ENCODE data around the gene CTU2. TPM values are rescaled to one million over a fixed set of nuclear protein-coding genes. Genes with fewer than 3 reads are reported as not detected.

The CTU2 gene
- polyA plus RNA-seq, 1 donor (not counting 4 experiments of a cell fraction or from before 2014, with no cell fraction given): 6.3 TPM

GRCh38 chr16:88743693-88744576 is 37.6 kb downstream of the CTU2 start:
- H3K27ac ChIP-seq (ENCODE audit: control insufficient read depth, insufficient read depth, low read length): no peak overlapping the region
- H3K4me1 ChIP-seq (ENCODE audit: control insufficient read depth, extremely low read depth, insufficient read depth, low read length): peaks cover 14% of the 10 kb centered on the region
- peaks cover 30% of the 10 kb centered on the region for H3K79me2 ChIP-seq (ENCODE audit: control insufficient read depth, insufficient read depth, low read length)
- no peaks in the 10 kb centered on the region for H3K27me3 ChIP-seq (ENCODE audit: control insufficient read depth, extremely low read depth, insufficient read depth, low read length)
- no peak overlapping the region for H3K9ac ChIP-seq (ENCODE audit: control insufficient read depth, extremely low read depth, insufficient read depth, low read length)
- dilution Hi-C loops (cut with MboI; ENCODE audit: extremely low pct_ligation_motif_present, low sequenced_read_pairs): no loop called here
- peaks cover 1% of the 10 kb centered on the region for H3K9me1 ChIP-seq (ENCODE audit: control insufficient read depth, extremely low read depth, insufficient read depth, low read length)
- peak overlapping the region in 1 of 3 experiments; percentile 13 for H3K4me3 ChIP-seq (ENCODE audit: control insufficient read depth in 2 of 3, extremely low read depth in 1 of 3, insufficient read depth in 2 of 3, low read depth in 1 of 3, low read length in 3 of 3)
- peaks cover 35% of the 10 kb centered on the region for H4K20me1 ChIP-seq (ENCODE audit: control insufficient read depth, extremely low read depth, insufficient read depth, low read length)
- no peaks in the 10 kb centered on the region for H3K9me3 ChIP-seq (ENCODE audit: control insufficient read depth, low read depth, low read length)
- no peak overlapping the region for H3K4me2 ChIP-seq (ENCODE audit: control insufficient read depth, extremely low read depth, insufficient read depth, low read depth, low read length)
- peak; percentile 67 for FAIRE-seq
- H3K36me3 ChIP-seq (ENCODE audit: control insufficient read depth in 2 of 2, extremely low read depth in 1 of 2, insufficient read depth in 2 of 2, low read length in 2 of 2): peaks cover 26 to 32% of the 10 kb centered on the region in 2 experiments
- peak; percentile 77 to 96 (median 91) for TF ChIP-seq CTCF (optimal IDR thresholded peaks at IDR 0.05 in 1 of 3, IDR thresholded peaks at IDR 0.05 in 1 of 3, conservative IDR thresholded peaks at IDR 0.05 in 1 of 3; ENCODE audit: extremely low read depth in 1 of 3, insufficient read depth in 2 of 3, low read length in 3 of 3)
- no peak for TF ChIP-seq EZH2 (IDR thresholded peaks at IDR 0.05; ENCODE audit: low read length)
- H2AFZ ChIP-seq (ENCODE audit: control insufficient read depth, low read length): no peak overlapping the region
- DNase-seq (ENCODE audit: low read depth, low spot score): no peak

- no peak for TF ChIP-seq EZH2 (IDR thresholded peaks at IDR 0.05; ENCODE audit: low read length)
- no peak for TF ChIP-seq CTCF (optimal IDR thresholded peaks at IDR 0.05 in 1 of 3, IDR thresholded peaks at IDR 0.05 in 1 of 3, conservative IDR thresholded peaks at IDR 0.05 in 1 of 3; ENCODE audit: extremely low read depth in 1 of 3, insufficient read depth in 2 of 3, low read length in 3 of 3)
- H4K20me1 ChIP-seq (ENCODE audit: control insufficient read depth, extremely low read depth, insufficient read depth, low read length): peaks cover 35% of the 10 kb centered on the region
- dilution Hi-C loops (cut with MboI; ENCODE audit: extremely low pct_ligation_motif_present, low sequenced_read_pairs): no loop called here
- H3K9ac ChIP-seq (ENCODE audit: control insufficient read depth, extremely low read depth, insufficient read depth, low read length): no peak overlapping the region
- peaks cover 9% of the 10 kb centered on the region for H3K4me1 ChIP-seq (ENCODE audit: control insufficient read depth, extremely low read depth, insufficient read depth, low read length)
- no peak overlapping the region for H3K27ac ChIP-seq (ENCODE audit: control insufficient read depth, insufficient read depth, low read length)
- no peak overlapping the region for H2AFZ ChIP-seq (ENCODE audit: control insufficient read depth, low read length)
- H3K79me2 ChIP-seq (ENCODE audit: control insufficient read depth, insufficient read depth, low read length): peaks cover 34% of the 10 kb centered on the region
- H3K9me3 ChIP-seq (ENCODE audit: control insufficient read depth, low read depth, low read length): no peaks in the 10 kb centered on the region
- no peak overlapping the region for H3K4me2 ChIP-seq (ENCODE audit: control insufficient read depth, extremely low read depth, insufficient read depth, low read depth, low read length)
- DNase-seq (ENCODE audit: low read depth, low spot score): no peak
- no peaks in the 10 kb centered on the region for H3K9me1 ChIP-seq (ENCODE audit: control insufficient read depth, extremely low read depth, insufficient read depth, low read length)
- H3K4me3 ChIP-seq (ENCODE audit: control insufficient read depth in 2 of 3, extremely low read depth in 1 of 3, insufficient read depth in 2 of 3, low read depth in 1 of 3, low read length in 3 of 3): no peak overlapping the region
- no peak for FAIRE-seq
- H3K27me3 ChIP-seq (ENCODE audit: control insufficient read depth, extremely low read depth, insufficient read depth, low read length): no peaks in the 10 kb centered on the region
- peaks cover 27 to 32% of the 10 kb centered on the region in 2 experiments for H3K36me3 ChIP-seq (ENCODE audit: control insufficient read depth in 2 of 2, extremely low read depth in 1 of 2, insufficient read depth in 2 of 2, low read length in 2 of 2)
Observed at GRCh38 chr16:88744577-88745521, 38.5 kb downstream of the CTU2 start.

All from keratinocyte (primary cell).